Articular chondrocyte of knee joint (primary cell): ENCODE data around the gene FBXL2. TPM values are rescaled to one million over a fixed set of nuclear protein-coding genes. Genes with fewer than 3 reads are reported as not detected.

Source experiments
- small RNA-seq: library from RNA; depleted of rRNA; stranded (forward); fragments of <200 nt; gene quantifications from one replicate; pipeline ENCODE3, GENCODE V24; 2012
- total RNA-seq: library from RNA; depleted of rRNA; stranded (reverse); fragments of >200 nt; gene quantifications from 2 replicates; pipeline ENCODE4 v1.2.3, GENCODE V29; 2012

Gene FBXL2, protein sequence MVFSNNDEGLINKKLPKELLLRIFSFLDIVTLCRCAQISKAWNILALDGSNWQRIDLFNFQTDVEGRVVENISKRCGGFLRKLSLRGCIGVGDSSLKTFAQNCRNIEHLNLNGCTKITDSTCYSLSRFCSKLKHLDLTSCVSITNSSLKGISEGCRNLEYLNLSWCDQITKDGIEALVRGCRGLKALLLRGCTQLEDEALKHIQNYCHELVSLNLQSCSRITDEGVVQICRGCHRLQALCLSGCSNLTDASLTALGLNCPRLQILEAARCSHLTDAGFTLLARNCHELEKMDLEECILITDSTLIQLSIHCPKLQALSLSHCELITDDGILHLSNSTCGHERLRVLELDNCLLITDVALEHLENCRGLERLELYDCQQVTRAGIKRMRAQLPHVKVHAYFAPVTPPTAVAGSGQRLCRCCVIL
- total RNA-seq, result 19.5 and 22.4 TPM in 2 replicates

DNA sequence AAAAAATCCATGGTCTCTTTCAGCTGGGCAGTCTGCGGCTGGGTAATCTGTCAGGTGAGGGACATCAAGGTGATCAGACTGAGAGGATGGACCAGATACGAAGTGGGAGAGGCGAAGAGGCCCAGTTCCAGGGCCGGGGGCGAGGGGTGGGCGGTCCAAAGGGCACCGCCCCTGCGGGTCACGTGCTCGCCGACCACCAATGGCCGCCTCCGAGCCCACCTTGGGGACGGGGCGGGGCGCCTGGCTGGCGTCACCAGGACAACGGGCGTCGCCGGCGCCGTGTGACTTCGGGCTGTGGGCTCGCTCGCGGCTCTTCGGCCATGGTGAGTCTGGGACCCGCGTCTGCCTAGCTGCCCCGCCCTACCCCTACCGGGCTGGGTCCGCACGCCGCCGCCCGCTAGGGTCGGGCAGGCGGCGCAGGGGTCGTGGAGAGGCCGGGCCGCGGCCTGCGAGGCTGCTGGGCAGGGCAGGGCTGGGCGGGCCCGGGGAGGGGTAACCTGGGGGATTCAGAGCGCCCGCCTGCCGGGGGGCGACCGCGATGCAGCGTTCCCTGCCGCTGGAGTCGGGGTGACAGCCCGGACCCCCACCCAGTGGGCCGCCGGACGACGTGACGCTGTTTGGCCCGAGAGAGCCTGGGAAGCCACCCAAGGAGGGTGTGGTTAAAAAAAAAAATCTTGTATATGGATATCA lies at the start of gene FBXL2:
Gene FBXL2, plus strand, starts transcription at position 250 of the 690 bp plus-strand sequence. Its CDS starts 71 bp downstream, at position 321.

Small RNA genes within 50 kb of the gene (small RNA-seq; reads per million reads assigned to genes)
- gene RNU7-110P, result not detected

Other genes starting within 250 kb of the FBXL2 start
- 59.5 and 61.3 TPM in 2 replicates for gene GLB1, start 180.3 kb upstream of the FBXL2 start, total RNA-seq
- gene TMPPE, start 180.3 kb upstream of the FBXL2 start, total RNA-seq, result 5.8 and 5.9 TPM in 2 replicates
- gene CRTAP, start 163.4 kb upstream of the FBXL2 start, total RNA-seq, result 301 and 358 TPM in 2 replicates
- 23.9 and 31.5 TPM in 2 replicates for gene SUSD5, start 58.6 kb upstream of the FBXL2 start, total RNA-seq
- gene UBP1, start 163.0 kb downstream of the FBXL2 start, total RNA-seq, result 62.8 and 68.2 TPM in 2 replicates